A549 (cell line): ENCODE results near the gene CBR1.

ENCODE experiments used
- CEBPB ChIP-seq, 2 experiments: fragments of >200 bp in 1 of 2; sonication (Bioruptor Twin) in 1 of 2; formaldehyde crosslinking in 1 of 2; IDR thresholded peaks; 2 replicates each; pipeline ENCODE4 v1.6.1; 2012 to 2016
- CHD2 ChIP-seq: fragments of 150-350 bp; IDR thresholded peaks from 2 replicates; pipeline ENCODE4 v1.6.1; 2014; ENCODE audit warnings: low read length; ENCODE audit not compliant: partially characterized antibody
- CHD4 ChIP-seq: fragments of 200-600 bp; sonication (generic); IDR thresholded peaks from 2 replicates; pipeline ENCODE4 v1.6.1; 2016; ENCODE audit warnings: antibody characterized with exemption, mild to moderate bottlenecking, borderline replicate concordance
- CTCF ChIP-seq: fragments of >200 bp; sonication (Bioruptor Twin); formaldehyde crosslinking; IDR thresholded peaks from 3 replicates; pipeline ENCODE4 v1.5.1; 2016
- JUN ChIP-seq, 2 experiments: fragments of >200 bp; sonication (Bioruptor Twin); formaldehyde crosslinking; IDR thresholded peaks; 2 replicates in 1 of 2; 3 replicates in 1 of 2; pipeline ENCODE4 v1.6.1; 2016 to 2017
- NR3C1 ChIP-seq: fragments of >200 bp; sonication (Bioruptor Twin); formaldehyde crosslinking; IDR thresholded peaks from 3 replicates; pipeline ENCODE4 v1.6.1; 2017
- TFCP2L1 ChIP-seq: fragments of 250-450 bp; sonication (Bioruptor Pico); IDR thresholded peaks from 2 replicates; pipeline ENCODE4 v1.5.0; 2021; ENCODE audit warnings: mild to moderate bottlenecking

GRCh38 chr21:36103434-36103833 lies 33.6 kb downstream of the CBR1 start:
- TF ChIP-seq CTCF = no peak
- no peak for TF ChIP-seq CHD2
- TF ChIP-seq CEBPB (IDR thresholded peaks at IDR 0.05) = no peak
- TF ChIP-seq NR3C1 = no peak
- no peak for TF ChIP-seq JUN (IDR thresholded peaks at IDR 0.05)
- TF ChIP-seq CHD4 = no peak
- TF ChIP-seq TFCP2L1 (CRISPR knock-in tag) = no peak
